WTC11 (cell line): ENCODE data around the gene P2RX2. TPM values are rescaled to one million over a fixed set of nuclear protein-coding genes. Genes with fewer than 3 reads are reported as not detected.

Experiments used
- ATAC-seq: fragments of 200-7000 bp; cut with Tn5 transposase; 2 replicates; pipeline ENCODE4 v1.10.0; 2021; ENCODE audit warnings: mild to moderate bottlenecking, moderate library complexity
- CTCF ChIA-PET: fragments of 300-600 bp; sonication (Branson Sonifier 250); formaldehyde crosslinking; loops from one replicate; lab custom pipeline; 2021; ENCODE audit warnings: antibody characterized with exemption; lab: Charles Lee
- POLR2A ChIA-PET: fragments of 350-600 bp; sonication (Branson Sonifier 250); formaldehyde crosslinking; loops from one replicate; lab custom pipeline; 2021; ENCODE audit warnings: antibody characterized with exemption; lab: Charles Lee
- DNase-seq: peaks from one replicate; pipeline ENCODE4 v3.0.0; 2021; ENCODE audit warnings: low spot score
- H3K27ac Mint-ChIP-seq: 2 replicates; pipeline ENCODE4 v1.8.0; 2021; ENCODE audit warnings: mixed read lengths
- H3K27me3 Mint-ChIP-seq: 2 replicates; pipeline ENCODE4 v1.8.0; 2021; ENCODE audit warnings: low read depth, mild to moderate bottlenecking, moderate library complexity, mixed read lengths
- H3K36me3 Mint-ChIP-seq: 2 replicates; pipeline ENCODE4 v1.8.0; 2021; ENCODE audit warnings: mixed read lengths
- H3K4me1 Mint-ChIP-seq: 2 replicates; pipeline ENCODE4 v1.8.0; 2022; ENCODE audit warnings: mixed read lengths
- H3K4me3 Mint-ChIP-seq: 2 replicates; pipeline ENCODE4 v1.8.0; 2021; ENCODE audit warnings: mild to moderate bottlenecking, moderate library complexity, mixed read lengths
- H3K9me3 Mint-ChIP-seq: 2 replicates; pipeline ENCODE4 v1.8.0; 2021; ENCODE audit warnings: mixed read lengths
- CREB1 ChIP-seq: sonication (generic); formaldehyde crosslinking; IDR thresholded peaks from 2 replicates; pipeline ENCODE4 v1.8.0; 2023; ENCODE audit warnings: mild to moderate bottlenecking, missing genetic modification reagents
- ETV6 ChIP-seq: sonication (generic); formaldehyde crosslinking; IDR thresholded peaks from 2 replicates; pipeline ENCODE4 v1.8.1; 2022; ENCODE audit warnings: mild to moderate bottlenecking, missing genetic modification reagents
- FOXP1 ChIP-seq: sonication (generic); formaldehyde crosslinking; IDR thresholded peaks from 2 replicates; pipeline ENCODE4 v1.8.0; 2022; ENCODE audit warnings: missing genetic modification reagents, mild to moderate bottlenecking, moderate library complexity, borderline replicate concordance
- GRHL2 ChIP-seq: fragments of 250-450 bp; sonication (Bioruptor Pico); IDR thresholded peaks from 2 replicates; pipeline ENCODE4 v1.8.0; 2022; ENCODE audit warnings: mild to moderate bottlenecking, moderate library complexity; ENCODE audit not compliant: insufficient replicate concordance, severe bottlenecking
- JAZF1 ChIP-seq: fragments of 250-450 bp; sonication (Bioruptor Pico); IDR thresholded peaks from 2 replicates; pipeline ENCODE4 v1.9.0; 2021; ENCODE audit warnings: moderate library complexity, mild to moderate bottlenecking, inconsistent platforms
- JUN ChIP-seq: sonication (generic); formaldehyde crosslinking; IDR thresholded peaks from 2 replicates; pipeline ENCODE4 v1.8.0; 2023; ENCODE audit warnings: mild to moderate bottlenecking, missing genetic modification reagents
- MAX ChIP-seq: sonication (generic); formaldehyde crosslinking; IDR thresholded peaks from 2 replicates; pipeline ENCODE4 v1.8.0; 2022; ENCODE audit warnings: mild to moderate bottlenecking, missing genetic modification reagents
- MXD4 ChIP-seq: fragments of 250-450 bp; sonication (Bioruptor Pico); IDR thresholded peaks from 2 replicates; pipeline ENCODE4 v1.8.0; 2021; ENCODE audit warnings: mild to moderate bottlenecking, moderate library complexity, borderline replicate concordance
- NFATC4 ChIP-seq: fragments of 250-450 bp; sonication (Bioruptor Pico); IDR thresholded peaks from 2 replicates; pipeline ENCODE4 v1.9.0; 2021; ENCODE audit warnings: mild to moderate bottlenecking
- NR2C2 ChIP-seq: sonication (generic); formaldehyde crosslinking; IDR thresholded peaks from 2 replicates; pipeline ENCODE4 v1.8.0; 2022; ENCODE audit warnings: mild to moderate bottlenecking, missing genetic modification reagents
- OVOL2 ChIP-seq: fragments of 250-450 bp; sonication (Bioruptor Pico); IDR thresholded peaks from 2 replicates; pipeline ENCODE4 v1.9.0; 2021; ENCODE audit warnings: mild to moderate bottlenecking, borderline replicate concordance
- PREB ChIP-seq: sonication (generic); formaldehyde crosslinking; IDR thresholded peaks from 2 replicates; pipeline ENCODE4 v1.8.1; 2022; ENCODE audit warnings: mild to moderate bottlenecking, missing genetic modification reagents, moderate library complexity, borderline replicate concordance
- PRRX2 ChIP-seq: fragments of 250-450 bp; sonication (Bioruptor Pico); IDR thresholded peaks from 2 replicates; pipeline ENCODE4 v1.8.0; 2021; ENCODE audit warnings: mild to moderate bottlenecking
- USF1 ChIP-seq: sonication (generic); formaldehyde crosslinking; IDR thresholded peaks from 2 replicates; pipeline ENCODE4 v1.8.0; 2022; ENCODE audit warnings: mild to moderate bottlenecking, missing genetic modification reagents
- ZBTB21 ChIP-seq: sonication (generic); formaldehyde crosslinking; IDR thresholded peaks from 2 replicates; pipeline ENCODE4 v1.8.1; 2023; ENCODE audit warnings: mild to moderate bottlenecking, missing genetic modification reagents, borderline replicate concordance
- ZNF263 ChIP-seq: sonication (generic); formaldehyde crosslinking; IDR thresholded peaks from 2 replicates; pipeline ENCODE4 v1.8.1; 2022; ENCODE audit warnings: low read depth, mild to moderate bottlenecking, moderate library complexity, missing genetic modification reagents
- ZNF425 ChIP-seq: fragments of 250-450 bp; sonication (Bioruptor Pico); conservative IDR thresholded peaks from 2 replicates; pipeline ENCODE4 v1.9.0; 2021; ENCODE audit warnings: mild to moderate bottlenecking
- ZNF512 ChIP-seq: sonication (generic); formaldehyde crosslinking; IDR thresholded peaks from 2 replicates; pipeline ENCODE4 v1.8.1; 2022; ENCODE audit warnings: missing genetic modification reagents, borderline replicate concordance
- ZNF532 ChIP-seq: fragments of 250-450 bp; sonication (Bioruptor Pico); IDR thresholded peaks from 2 replicates; pipeline ENCODE4 v1.9.0; 2021; ENCODE audit warnings: mild to moderate bottlenecking, borderline replicate concordance
- ZSCAN18 ChIP-seq: fragments of 250-450 bp; sonication (Bioruptor Pico); IDR thresholded peaks from 2 replicates; pipeline ENCODE4 v2.1.2; 2022; ENCODE audit warnings: mild to moderate bottlenecking, moderate library complexity
- total RNA-seq: library from RNA; stranded (reverse); gene quantifications from 3 replicates; pipeline ENCODE4 v1.2.3, GENCODE V29; 2021

P2RX2 gene
- total RNA-seq, 1 experiment from 2014 or later, result 2.1 TPM

GRCh38 chr12:132632521-132633228 is 14.1 kb downstream of the P2RX2 start:
- H3K9me3 Mint-ChIP-seq, result no peaks in the 10 kb centered on the region
- H3K36me3 Mint-ChIP-seq, result peaks cover 80% of the 10 kb centered on the region
- H3K4me3 Mint-ChIP-seq, result no peak overlapping the region
- no peak overlapping the region for H3K27ac Mint-ChIP-seq
- no peak for ATAC-seq
- DNase-seq, result no peak
- ChIA-PET CTCF (interaction anchor here (1.3 to 2.1 kb wide), 2 partner anchors 18 to 32 kb away, joined by 4 to 7 read pairs; no protein-coding TSS in a partner anchor), POLR2A (no interaction called here)
- H3K4me1 Mint-ChIP-seq, result no peaks in the 10 kb centered on the region
- H3K27me3 Mint-ChIP-seq, result no peaks in the 10 kb centered on the region
- TF ChIP-seq ZNF512 (CRISPR knock-in tag) (no peak), ZNF263 (CRISPR knock-in tag) (peak; percentile 46; the same call in 1 of the 2 replicates)

- TF ChIP-seq ZNF425 (CRISPR knock-in tag), result no peak
- no peak for TF ChIP-seq ETV6 (CRISPR knock-in tag)
- no peak for TF ChIP-seq GRHL2
- DNase-seq (no peak), ATAC-seq (no peak)
- ChIA-PET CTCF (interaction anchor here (1.3 to 2.1 kb wide), 2 partner anchors 19 to 32 kb away, joined by 4 to 7 read pairs; no protein-coding TSS in a partner anchor), POLR2A (no interaction called here)
- Mint-ChIP-seq H3K36me3 (peaks cover 85% of the 10 kb centered on the region), H3K4me3 (no peak overlapping the region), H3K27ac (no peak overlapping the region), H3K9me3 (no peaks in the 10 kb centered on the region), H3K4me1 (no peaks in the 10 kb centered on the region), H3K27me3 (no peaks in the 10 kb centered on the region)
Observed at GRCh38 chr12:132633398-132633797, 14.8 kb downstream of the P2RX2 start.

- Mint-ChIP-seq H3K4me1 (no peaks in the 10 kb centered on the region), H3K27me3 (no peaks in the 10 kb centered on the region), H3K27ac (no peak overlapping the region), H3K4me3 (no peak overlapping the region), H3K9me3 (no peaks in the 10 kb centered on the region), H3K36me3 (peaks cover 84% of the 10 kb centered on the region)
- ATAC-seq (no peak), DNase-seq (no peak)
- CTCF ChIA-PET, result interaction anchor here (2.1 kb wide), 1 partner anchor 19 kb away, joined by 7 read pairs; no protein-coding TSS in a partner anchor
- POLR2A ChIA-PET, result no interaction called here
- TF ChIP-seq JAZF1 (CRISPR knock-in tag) (no peak), CREB1 (CRISPR knock-in tag) (no peak), USF1 (CRISPR knock-in tag) (no peak), NFATC4 (CRISPR knock-in tag) (no peak), ZNF532 (CRISPR knock-in tag) (no peak), MXD4 (no peak), ZBTB21 (CRISPR knock-in tag) (no peak), PRRX2 (CRISPR knock-in tag) (no peak), OVOL2 (CRISPR knock-in tag) (no peak), PREB (no peak), ZSCAN18 (CRISPR knock-in tag) (no peak), MAX (no peak), JUN (CRISPR knock-in tag) (no peak), FOXP1 (CRISPR knock-in tag) (no peak), NR2C2 (CRISPR knock-in tag) (no peak)
Observed at GRCh38 chr12:132633901-132634300, 15.3 kb downstream of the P2RX2 start.
